Epithelial cell of prostate (primary cell): ENCODE data around the gene SSTR4.
"Not testable (repeated sequence)": the region's sequence is repeated elsewhere in the genome, so short reads cannot be mapped to it uniquely, and the experiment has no call there.

ENCODE experiments used
- DNase-seq: peaks from one replicate; pipeline ENCODE4 v3.0.0-alpha.2; 2011; ENCODE audit warnings: low read depth, low spot score
- H3K27ac ChIP-seq: fragments of 450-650 bp; 2 replicates; pipeline ENCODE4 v1.5.1; 2017; ENCODE audit warnings: mild to moderate bottlenecking

SSTR4 gene

DNA sequence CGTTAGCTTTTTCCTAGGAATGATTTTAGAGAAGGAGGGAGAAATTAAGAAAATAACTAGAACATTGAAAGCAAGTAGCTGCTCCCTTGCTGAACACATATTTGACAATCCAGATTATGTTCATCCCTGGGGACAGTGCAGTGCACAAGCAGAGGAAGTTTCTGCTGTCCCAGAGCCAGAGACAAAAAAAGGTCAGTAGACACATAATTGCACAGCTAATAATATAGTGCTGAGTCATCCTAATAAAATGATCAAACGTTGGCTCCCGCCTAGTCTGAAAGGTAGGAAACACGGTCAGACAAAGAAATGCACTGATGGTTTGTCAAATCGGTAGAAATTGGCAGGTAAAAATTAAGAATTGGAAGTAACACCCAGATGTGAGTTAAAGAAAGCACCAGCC is 21.7 kb upstream of the SSTR4 start:
- H3K27ac ChIP-seq: no peak overlapping the region
- no peak for DNase-seq

DNA sequence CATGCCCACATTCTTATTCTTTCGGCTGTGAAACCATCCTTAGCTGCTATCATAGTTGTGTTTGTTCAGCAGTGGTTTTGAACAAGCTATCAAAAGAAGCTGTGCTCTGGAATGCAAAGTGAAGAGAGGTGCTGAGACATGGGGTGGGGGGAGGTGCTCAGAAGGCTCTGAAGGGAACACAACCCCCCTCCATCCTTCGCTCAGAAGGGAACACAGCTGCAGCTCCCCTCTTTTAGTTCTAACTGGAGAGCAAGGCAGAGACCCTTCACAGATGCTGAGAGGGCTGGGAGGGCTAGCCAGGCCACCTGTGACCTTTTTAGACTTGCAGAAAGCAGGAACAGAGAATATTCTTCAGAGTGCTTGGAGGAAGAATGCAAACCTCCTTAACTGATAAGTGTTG is 17.6 kb upstream of the SSTR4 start:
- H3K27ac ChIP-seq: no peak overlapping the region
- no peak for DNase-seq

DNA sequence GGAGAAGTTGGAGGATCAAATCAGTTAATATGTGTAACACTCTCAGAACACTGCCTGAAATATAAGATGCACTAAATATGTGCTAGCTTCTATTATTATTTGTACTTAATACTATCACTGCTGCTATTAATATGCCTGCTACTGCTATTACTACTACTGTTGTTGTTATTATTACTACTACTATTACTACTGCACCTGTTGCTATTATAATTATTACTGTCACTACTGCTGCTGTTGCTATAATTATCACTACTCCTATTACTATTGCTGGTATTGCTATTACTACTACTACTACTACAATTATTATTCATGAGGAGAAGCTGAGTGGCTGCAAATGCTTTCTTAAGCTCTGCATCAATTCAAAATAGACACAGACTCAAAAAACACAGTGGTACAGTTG is 16.7 kb upstream of the SSTR4 start:
- no peak for DNase-seq
- H3K27ac ChIP-seq: no peak overlapping the region

DNA sequence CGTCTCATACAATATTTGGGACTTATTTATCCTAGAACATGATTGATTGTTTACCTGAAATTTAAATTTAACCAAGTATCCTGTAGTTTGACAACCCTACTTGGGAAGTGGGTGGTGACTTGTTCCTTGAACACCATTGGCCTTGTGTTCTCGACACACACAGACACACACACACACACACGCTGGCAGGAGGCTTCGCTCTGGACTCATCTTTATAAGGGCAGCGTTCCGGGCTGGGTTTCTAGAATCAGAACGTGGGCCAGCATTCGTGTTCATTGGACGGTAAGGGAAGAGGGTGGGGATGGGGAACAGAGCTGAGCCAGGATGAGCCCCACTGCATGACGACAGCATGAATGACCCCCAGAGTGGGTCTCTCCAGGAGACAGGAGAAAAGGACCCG is 16.2 kb upstream of the SSTR4 start:
- DNase-seq: no peak
- no peak overlapping the region for H3K27ac ChIP-seq

DNA sequence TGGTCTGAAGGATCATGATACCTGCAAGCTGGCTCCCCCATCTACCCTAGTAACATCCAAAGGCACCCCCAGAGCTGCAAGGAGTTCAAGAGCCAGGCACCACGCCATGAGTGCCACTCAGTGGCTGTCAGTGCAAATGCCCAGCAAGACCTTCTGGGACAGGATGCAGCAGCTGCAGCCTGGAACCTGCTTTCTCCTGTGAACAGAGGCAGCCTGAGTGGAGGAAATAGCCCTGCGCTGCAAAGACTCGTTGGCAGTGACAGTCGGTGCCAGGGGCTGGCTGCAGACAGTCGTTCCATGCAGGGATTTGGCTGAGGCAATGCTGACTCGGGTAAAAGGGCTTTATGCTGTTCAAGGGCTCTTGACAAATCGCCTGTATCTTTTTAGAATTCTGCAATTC is 15.7 kb upstream of the SSTR4 start:
- no peak for DNase-seq
- H3K27ac ChIP-seq: no peak overlapping the region

DNA sequence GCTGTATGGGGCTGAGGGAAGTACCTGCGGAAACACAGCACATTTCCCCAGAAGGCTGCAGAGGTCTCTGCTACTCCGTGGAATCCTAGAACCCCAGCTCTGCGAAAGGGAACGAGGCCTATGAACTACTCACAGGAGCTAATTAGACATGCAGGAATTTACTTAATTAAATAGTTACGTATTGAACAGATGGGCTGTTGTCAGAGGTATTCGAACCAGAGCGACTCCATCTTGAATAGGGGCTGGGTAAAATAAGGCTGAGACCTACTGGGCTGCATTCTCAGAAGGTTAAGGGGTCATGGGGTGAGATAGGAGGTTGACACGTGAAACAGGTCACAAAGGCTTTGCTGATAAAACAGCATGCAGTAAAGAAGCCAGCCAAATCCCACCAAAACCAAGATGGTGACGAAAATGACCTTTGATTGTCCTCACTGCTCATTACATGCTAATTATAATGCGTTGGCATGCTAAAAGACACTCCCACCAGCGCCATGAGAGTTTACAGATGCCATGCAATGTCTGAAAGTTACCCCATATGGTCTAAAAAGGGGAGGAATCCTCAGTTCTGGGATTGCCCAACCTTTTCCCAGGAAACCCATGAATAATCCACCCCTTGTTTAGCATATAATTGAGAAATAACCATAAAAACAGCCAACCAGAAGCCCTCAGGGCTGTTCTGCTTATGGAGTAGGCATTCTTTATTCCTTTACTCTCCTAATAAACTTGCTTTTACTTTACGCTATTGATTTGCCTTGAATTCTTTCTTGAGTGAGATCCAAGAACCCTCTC is 14.7 kb upstream of the SSTR4 start:
- no peak for DNase-seq
- no peak overlapping the region for H3K27ac ChIP-seq

DNA sequence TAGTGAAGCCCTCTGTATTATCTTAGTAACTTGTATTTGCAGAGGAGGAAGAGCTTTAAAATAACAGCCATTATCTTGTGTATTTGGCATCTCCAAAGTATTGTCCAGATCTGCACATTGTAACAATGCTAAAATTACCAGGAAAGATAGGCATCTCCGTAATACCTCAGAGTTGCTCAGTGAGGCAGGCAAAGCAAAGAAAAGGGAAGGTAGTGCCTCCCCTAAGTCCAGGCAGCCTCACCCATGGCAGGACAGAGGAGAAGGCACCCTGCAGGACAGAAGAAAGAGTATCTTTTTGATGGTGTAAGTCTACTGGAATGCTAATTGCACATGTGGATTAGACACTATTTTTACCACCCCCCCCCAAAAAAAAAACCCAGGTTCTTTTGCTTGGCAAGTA is 13.6 kb upstream of the SSTR4 start:
- DNase-seq: no peak
- H3K27ac ChIP-seq: no peak overlapping the region

DNA sequence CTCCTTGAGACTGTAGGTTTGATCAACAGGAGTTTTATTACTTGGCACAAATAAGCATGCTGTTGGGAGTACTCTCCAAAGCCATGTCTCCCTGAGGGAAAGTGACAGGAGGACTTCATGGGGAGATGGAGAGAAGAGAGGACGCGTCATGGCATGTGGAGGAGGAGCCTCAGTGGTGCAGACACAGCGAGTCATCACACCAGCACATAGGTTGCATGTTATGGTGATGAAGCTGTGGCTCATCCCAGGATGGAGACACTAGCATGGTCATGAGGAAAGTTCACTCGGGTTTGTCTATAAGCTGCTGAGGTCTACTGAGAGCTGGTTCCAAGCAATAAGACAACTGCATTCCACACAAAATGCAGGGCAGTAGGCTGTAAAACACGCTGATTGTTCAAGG is 13.2 kb upstream of the SSTR4 start:
- H3K27ac ChIP-seq: no peak overlapping the region
- peak; percentile 66 for DNase-seq

DNA sequence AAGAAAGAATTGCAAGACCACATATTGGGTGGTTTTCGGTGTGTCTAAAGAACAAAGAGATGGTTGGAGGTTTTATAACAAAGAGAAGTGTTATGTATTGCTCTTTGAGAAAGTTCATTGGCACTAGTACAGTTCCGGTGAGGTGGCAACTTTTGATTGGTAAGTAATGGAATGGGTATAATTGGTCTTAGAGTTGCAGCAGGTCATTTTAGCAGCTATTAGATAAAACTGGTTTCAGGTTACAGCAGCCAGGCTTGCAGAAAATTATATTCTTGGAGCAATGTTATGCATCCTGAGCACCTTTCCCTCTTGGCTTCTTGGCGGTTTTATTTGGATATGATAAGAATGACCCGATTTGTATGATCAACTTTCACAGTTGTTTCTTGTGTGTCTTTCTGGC is 12.3 kb upstream of the SSTR4 start:
- no peak for DNase-seq
- H3K27ac ChIP-seq: no peak overlapping the region

DNA sequence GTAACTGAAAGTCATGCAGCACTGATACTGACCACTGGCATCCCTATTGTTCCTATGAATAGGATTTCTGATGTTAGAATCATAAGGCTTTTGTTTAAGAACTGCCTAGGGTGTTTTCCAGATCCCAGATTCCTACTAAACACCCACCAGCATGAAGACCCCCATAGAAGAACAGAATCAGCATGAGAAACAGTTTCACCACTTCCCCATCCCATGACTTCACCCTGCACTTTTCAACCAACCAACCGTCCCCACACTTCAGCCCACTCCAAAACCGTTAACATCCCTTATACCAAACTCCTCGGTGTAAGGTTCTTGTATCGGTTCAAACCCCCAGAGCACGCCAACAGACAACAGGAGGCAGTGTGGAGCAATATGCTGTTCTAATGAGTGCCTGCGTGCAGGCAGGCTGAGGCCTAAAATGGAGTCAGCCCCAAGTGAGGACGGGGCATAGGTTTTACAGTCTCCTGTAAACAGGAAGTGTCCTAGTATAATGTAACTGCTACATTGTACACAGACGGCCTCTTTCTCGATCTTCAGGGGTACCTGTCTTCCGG is 11.4 kb upstream of the SSTR4 start:
- no peak for DNase-seq
- no peak overlapping the region for H3K27ac ChIP-seq

DNA sequence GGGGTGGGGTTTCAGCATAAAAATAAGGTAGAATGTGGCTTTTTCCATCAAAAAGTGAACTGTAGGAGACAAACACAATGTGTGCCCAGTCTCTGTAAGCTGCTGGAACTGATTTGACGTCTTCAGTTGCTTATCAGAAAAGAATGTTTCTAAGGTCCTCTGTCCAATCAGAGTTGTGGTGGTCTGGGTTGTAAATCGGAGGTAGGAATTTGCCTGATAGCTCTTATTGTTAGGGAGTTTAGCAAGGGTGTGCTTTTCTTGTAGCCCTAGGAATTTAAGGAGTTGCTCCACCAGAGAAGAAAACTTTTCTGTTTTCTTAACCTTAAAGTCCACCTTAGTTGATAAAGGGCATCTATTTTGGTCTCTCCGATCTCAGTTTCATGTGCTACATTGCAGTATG is 10.4 kb upstream of the SSTR4 start:
- no peak overlapping the region for H3K27ac ChIP-seq
- no peak for DNase-seq

DNA sequence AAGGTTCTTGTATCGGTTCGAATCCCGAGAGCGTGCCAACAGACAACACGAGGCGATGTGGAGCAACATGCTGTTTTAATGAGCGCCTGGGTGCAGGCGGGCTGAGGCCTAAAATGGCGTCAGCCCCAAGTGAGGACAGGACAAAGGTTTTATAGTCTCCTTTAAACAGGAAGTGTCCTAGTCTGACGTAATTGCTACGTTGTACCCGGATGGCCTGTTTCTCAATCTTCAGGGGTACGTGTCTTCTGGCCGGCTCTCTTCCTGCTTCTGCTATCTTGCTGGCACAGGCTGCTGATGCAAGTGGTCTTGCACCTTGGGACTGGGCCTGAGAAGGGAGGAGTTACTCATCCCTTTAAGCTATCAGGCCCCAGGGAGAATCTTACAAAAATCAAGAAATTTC is 9.6 kb upstream of the SSTR4 start:
- not testable (repeated sequence) for H3K27ac ChIP-seq, DNase-seq

DNA sequence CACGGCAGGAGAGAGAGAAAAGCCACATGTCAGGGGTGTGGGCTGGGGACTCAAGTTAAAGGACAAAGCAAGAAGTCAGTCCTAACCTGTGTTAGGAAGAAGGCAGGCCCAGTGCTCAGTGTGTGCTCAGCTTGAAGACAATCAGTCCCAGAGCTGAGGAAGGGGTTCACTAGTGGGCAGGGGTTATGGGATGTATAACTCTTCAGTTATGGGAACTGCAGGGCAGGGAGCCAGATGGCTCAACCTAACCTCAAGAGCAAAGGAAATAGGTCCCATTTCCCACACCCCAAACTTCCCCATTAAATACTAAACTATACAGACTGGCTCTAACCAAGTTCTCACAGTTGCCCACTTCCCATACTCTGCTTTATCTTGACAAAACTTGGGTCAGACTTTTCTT is 7.4 kb upstream of the SSTR4 start:
- no peak overlapping the region for H3K27ac ChIP-seq
- no peak for DNase-seq

DNA sequence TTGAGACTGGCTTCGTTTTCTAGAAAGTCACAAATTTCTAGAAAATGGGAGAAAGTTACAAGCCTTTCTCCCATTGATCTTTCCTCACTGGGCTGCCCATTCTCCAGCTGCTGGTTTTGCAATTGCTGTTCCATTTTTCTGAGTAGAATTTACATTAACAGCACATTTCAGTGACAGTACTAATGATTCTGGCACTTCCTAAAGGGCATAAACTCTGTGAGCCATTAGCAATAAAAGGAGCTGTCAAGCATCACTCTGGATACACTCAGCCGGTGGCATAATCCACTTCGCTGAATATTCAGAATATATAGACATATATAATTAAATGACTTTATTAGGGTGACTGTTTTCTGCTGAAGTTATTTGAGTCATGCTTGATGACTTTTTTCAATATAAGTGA is 6.7 kb upstream of the SSTR4 start:
- no peak for DNase-seq
- H3K27ac ChIP-seq: no peak overlapping the region

DNA sequence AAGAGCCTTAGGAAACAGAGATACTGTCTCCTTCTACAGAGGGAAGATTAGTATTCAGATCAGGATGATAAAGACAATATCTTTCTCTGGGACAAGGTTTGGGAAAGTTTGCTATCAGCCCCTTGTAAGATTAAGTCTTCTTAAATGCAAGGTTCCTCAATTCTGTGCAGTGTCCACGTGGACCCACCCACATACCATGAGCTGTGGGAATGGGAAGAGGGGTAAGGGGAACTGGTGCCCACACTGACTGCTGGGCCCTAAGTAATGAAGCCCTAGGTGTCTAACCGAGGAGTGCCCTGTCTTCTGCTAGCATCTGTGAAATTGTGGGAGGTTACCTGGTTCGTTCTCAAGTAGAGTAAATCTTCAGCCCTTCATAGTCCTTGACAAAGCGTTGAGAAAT is 5.8 kb upstream of the SSTR4 start:
- no peak for DNase-seq
- H3K27ac ChIP-seq: no peak overlapping the region

DNA sequence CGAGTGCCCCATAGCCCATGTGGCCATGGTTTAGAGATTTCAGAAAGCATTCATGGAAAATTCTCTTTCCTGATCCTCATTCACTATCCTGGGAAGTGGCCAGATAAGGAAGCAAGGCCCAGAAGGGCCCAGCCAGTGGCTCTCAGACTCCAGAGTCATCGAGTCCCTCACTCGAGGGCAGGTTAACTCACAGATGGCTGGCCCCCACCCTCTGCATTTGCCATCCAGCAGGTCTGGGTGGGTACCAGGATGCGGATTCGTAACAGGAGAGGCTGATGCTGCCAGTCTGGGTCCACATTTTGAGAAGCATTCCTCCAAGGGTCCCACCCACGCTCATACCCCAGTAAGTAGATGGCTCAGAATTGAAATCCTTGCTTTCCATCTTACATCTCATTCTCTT is 3.8 kb upstream of the SSTR4 start:
- DNase-seq: no peak
- H3K27ac ChIP-seq: no peak overlapping the region

DNA sequence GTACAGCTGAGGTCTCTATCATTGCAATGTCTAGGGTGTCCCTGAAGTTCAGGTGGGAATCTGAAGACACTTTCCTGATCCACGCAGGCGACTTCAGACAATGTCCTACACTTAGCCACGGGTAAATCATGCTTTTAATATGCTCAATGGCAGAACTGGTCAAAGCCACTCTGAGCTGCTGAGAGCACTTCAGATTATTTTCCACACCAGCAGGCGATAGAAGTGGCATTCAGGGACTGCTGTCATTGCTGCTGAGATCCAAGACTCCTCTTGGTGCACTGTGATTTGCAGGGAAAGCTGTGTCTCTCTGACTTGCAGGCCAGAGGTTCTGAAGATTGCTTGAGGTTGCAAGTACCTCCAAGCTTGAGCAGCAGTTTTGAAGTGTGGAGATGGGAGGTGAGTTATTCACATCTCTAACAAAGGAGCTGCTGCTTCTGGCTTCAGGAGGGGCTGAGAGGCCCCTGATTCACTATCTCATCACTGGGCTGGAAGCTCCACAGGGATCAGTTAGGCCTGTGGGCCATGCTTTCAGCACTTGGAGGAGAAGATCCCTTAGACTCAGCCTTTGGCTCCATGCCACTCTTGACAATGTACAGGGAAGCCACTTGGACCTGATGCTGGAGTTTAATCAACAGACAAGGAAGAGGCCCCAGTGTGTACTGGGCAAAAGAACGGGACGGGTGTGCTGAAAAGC is 2.9 kb upstream of the SSTR4 start:
- no peak overlapping the region for H3K27ac ChIP-seq
- DNase-seq: no peak

DNA sequence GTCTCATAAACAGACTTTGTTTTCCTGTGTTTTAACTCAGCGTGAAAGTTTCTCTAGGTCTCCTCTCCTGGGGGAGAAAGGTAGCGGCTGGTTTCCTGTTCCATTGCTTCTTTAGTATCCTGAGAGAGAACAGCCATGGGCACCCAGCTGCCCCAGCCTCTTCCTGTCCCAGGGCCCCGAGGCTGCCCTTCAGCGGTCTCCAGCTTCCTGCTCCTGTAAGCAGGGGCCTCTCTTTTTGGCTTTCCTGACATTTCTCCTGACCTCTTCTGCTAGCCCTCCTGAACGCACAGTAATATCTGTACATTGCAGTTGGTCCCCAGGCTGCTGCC is 2.4 kb upstream of the SSTR4 start:
- H3K27ac ChIP-seq: no peak overlapping the region
- no peak for DNase-seq

DNA sequence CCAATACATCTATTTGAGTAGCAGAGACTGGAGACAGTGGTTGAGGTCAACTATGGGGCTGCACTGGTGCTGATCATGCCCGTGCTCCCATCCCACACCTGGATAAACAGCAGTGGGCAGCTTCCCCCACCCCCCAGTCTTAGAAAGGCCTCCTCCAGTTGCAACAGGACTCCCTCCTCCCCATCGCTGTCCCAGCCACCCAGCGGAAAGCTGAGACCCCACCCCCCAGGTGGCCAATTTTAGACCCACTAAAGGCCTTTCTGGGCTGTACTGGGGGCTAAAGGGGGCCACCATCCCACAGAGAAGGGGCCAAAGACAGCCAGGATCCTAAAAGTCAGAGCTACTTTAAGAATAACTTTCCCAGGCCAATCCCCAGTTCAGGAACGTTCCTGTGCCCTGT is 1.2 kb upstream of the SSTR4 start:
- H3K27ac ChIP-seq: no peak overlapping the region
- no peak for DNase-seq

DNA sequence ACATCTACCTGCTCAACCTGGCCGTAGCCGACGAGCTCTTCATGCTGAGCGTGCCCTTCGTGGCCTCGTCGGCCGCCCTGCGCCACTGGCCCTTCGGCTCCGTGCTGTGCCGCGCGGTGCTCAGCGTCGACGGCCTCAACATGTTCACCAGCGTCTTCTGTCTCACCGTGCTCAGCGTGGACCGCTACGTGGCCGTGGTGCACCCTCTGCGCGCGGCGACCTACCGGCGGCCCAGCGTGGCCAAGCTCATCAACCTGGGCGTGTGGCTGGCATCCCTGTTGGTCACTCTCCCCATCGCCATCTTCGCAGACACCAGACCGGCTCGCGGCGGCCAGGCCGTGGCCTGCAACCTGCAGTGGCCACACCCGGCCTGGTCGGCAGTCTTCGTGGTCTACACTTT is 619 bp downstream of the SSTR4 start:
- no peak for DNase-seq

DNA sequence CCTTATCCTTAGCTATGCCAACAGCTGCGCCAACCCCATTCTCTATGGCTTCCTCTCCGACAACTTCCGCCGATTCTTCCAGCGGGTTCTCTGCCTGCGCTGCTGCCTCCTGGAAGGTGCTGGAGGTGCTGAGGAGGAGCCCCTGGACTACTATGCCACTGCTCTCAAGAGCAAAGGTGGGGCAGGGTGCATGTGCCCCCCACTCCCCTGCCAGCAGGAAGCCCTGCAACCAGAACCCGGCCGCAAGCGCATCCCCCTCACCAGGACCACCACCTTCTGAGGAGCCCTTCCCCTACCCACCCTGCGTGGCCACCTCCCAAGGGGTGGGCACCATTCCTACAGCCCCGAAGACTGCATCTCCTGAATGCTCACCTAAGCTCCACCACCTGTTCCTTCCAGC is 1.3 kb downstream of the SSTR4 start:
- no peak for DNase-seq
- H3K27ac ChIP-seq: no peak overlapping the region

More for the DNA sequence above, 619 bp downstream of the SSTR4 start:
- H3K27ac ChIP-seq: no peak overlapping the region

DNA sequence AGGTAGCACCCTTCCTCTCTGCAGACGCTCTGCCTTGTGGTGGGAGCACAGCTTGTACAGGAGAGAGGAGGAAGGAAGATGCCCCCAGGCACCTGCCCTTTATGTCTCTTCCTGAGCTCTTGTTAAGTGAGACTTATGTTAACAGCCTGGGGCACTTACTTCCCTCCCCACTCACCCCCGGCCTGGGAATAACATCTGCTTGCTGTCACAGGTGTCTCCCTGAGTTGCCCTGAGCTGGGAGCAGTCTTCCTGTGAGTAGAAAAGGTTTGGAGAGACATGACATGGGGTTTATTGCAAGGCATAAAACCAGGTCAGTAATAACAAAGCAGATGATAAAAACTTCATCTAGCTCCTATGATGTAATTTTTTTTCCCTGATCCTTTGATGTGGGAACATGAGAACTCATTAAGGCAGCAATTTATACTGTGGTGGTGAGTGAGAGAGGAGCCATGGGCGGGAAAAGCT is 1.9 kb downstream of the SSTR4 start:
- H3K27ac ChIP-seq: no peak overlapping the region
- no peak for DNase-seq
